KMS-11 (cell line): Measurements from ENCODE around the gene SSX3.
"Not testable (repeated sequence)": the region's sequence is repeated elsewhere in the genome, so short reads cannot be mapped to it uniquely, and the experiment has no call there.

ENCODE experiments used
- H2AFZ ChIP-seq: fragments of 200-600 bp; sonication (generic); 2 replicates; pipeline ENCODE4 v1.6.1; 2016; ENCODE audit warnings: antibody characterized with exemption, mixed run types, low read depth
- H3K27ac ChIP-seq: fragments of 200-600 bp; sonication (generic); 2 replicates; pipeline ENCODE4 v1.6.1; 2016; ENCODE audit warnings: mild to moderate bottlenecking, mixed run types
- H3K27me3 ChIP-seq: fragments of 200-600 bp; sonication (generic); 2 replicates; pipeline ENCODE4 v1.6.1; 2017; ENCODE audit warnings: mild to moderate bottlenecking, low read depth, mixed run types, moderate library complexity; ENCODE audit not compliant: insufficient read depth
- H3K36me3 ChIP-seq: fragments of 200-600 bp; sonication (generic); 2 replicates; pipeline ENCODE4 v1.6.1; 2017; ENCODE audit warnings: mild to moderate bottlenecking, mixed run types; ENCODE audit not compliant: insufficient read depth
- H3K4me1 ChIP-seq: fragments of 200-600 bp; sonication (generic); 2 replicates; pipeline ENCODE4 v1.6.1; 2016; ENCODE audit warnings: mild to moderate bottlenecking, low read depth, mixed run types; ENCODE audit not compliant: poor library complexity, severe bottlenecking
- H3K4me2 ChIP-seq: fragments of 200-600 bp; sonication (generic); 2 replicates; pipeline ENCODE4 v1.7.0; 2016; ENCODE audit warnings: mild to moderate bottlenecking, mixed run types
- H3K4me3 ChIP-seq: fragments of 200-600 bp; sonication (generic); IDR thresholded peaks from 2 replicates; pipeline ENCODE4 v1.6.1; 2017; ENCODE audit warnings: low read depth, low read length, mixed read lengths; ENCODE audit not compliant: insufficient read depth
- H3K79me2 ChIP-seq: fragments of 200-600 bp; sonication (generic); 2 replicates; pipeline ENCODE4 v1.6.1; 2016; ENCODE audit warnings: low read depth, mixed run types; ENCODE audit not compliant: insufficient read depth
- H3K9ac ChIP-seq: fragments of 200-600 bp; sonication (generic); 2 replicates; pipeline ENCODE4 v1.6.1; 2016; ENCODE audit warnings: mild to moderate bottlenecking, mixed run types
- H4K20me1 ChIP-seq: fragments of 200-600 bp; sonication (generic); 2 replicates; pipeline ENCODE4 v1.6.1; 2016; ENCODE audit warnings: mild to moderate bottlenecking, mixed run types; ENCODE audit not compliant: insufficient read depth
- CTCF ChIP-seq: fragments of 200-600 bp; sonication (generic); conservative IDR thresholded peaks from 2 replicates; pipeline ENCODE4 v1.6.1; 2017; ENCODE audit warnings: low read depth, mild to moderate bottlenecking, antibody characterized with exemption, low read length, moderate library complexity, mixed read lengths

Gene SSX3

DNA sequence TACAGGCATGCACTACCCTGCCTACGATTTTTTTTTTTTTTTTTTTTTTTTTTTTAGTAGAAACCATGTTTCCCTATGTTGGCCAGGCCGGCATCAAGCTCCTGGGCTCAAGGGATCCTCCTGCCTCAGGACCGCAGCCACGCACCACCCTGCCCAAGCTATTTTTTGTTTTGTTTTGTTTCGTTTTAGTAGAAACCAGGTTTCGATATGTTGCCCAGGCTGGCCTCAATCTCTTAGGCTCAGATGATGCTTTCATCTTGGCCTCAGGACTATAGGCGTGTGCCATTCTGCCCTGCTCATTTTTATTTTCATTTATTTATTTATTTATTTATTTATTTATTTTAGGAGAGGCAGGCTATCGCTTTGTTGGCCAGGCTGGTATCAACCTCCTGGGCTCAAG, 1.2 kb upstream of the SSX3 start:
- H3K27ac ChIP-seq = peak overlapping the region; percentile 43; the same call in 1 of the 2 replicates
- H3K36me3 ChIP-seq = no peaks in the 10 kb centered on the region
- H4K20me1 ChIP-seq = no peaks in the 10 kb centered on the region
- H3K9ac ChIP-seq = peak overlapping the region; percentile 22; the same call in 1 of the 2 replicates
- peaks cover 11% of the 10 kb centered on the region for H3K4me1 ChIP-seq
- no peak overlapping the region; the same call in 1 of the 2 replicates for H2AFZ ChIP-seq
- no peak overlapping the region; the same call in 1 of the 2 replicates for H3K4me2 ChIP-seq
- H3K27me3 ChIP-seq = no peaks in the 10 kb centered on the region
- TF ChIP-seq CTCF = no peak
- H3K79me2 ChIP-seq = no peaks in the 10 kb centered on the region
- H3K4me3 ChIP-seq = no peak overlapping the region

DNA sequence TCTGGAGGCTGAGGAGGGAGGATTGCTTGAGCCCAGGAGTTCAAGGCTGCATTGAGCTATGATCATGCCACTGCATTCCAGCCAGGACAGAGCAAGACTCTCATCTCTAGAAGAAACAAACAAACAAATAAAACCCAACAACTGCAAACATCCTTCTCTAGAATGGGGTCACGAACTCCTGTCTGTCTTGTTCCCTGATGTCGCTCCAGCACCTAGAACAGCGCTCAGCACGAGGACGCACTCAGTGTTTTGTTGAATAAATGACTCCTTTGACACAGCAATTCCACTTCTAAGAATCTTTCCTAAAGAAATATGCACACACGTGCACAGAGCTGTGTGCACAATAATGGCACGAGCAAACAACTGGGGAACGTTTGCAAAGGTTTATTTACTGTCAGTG, 10.4 kb downstream of the SSX3 start:
- H3K79me2 ChIP-seq, H3K4me1 ChIP-seq, H2AFZ ChIP-seq, H3K9ac ChIP-seq, H4K20me1 ChIP-seq, H3K4me3 ChIP-seq, H3K27me3 ChIP-seq, H3K36me3 ChIP-seq, H3K4me2 ChIP-seq, H3K27ac ChIP-seq: not testable (repeated sequence)

DNA sequence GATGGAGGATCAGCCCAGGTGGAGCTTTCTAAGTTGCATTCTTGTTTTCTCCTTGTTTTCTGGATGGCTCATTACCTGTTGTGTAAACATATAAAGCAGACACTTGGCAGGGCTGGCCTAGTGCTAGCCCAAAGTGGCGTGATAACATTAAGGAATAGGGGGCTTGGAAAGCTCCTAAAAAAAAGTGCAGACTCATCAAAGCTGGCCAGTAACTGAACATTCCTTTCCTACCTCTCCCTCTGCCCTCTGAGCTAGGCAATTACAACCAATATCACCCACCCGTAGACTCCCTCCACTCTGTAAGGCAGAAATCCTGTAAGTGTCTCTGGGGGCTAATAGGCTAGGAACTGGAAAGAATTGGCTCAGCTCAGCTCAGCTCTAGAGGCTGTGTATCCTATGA, 42.5 kb downstream of the SSX3 start:
- not testable (repeated sequence) for H3K79me2 ChIP-seq, H3K4me1 ChIP-seq, H3K27me3 ChIP-seq, H3K4me3 ChIP-seq, H3K27ac ChIP-seq, H4K20me1 ChIP-seq, H3K36me3 ChIP-seq, H3K4me2 ChIP-seq, H2AFZ ChIP-seq, H3K9ac ChIP-seq

DNA sequence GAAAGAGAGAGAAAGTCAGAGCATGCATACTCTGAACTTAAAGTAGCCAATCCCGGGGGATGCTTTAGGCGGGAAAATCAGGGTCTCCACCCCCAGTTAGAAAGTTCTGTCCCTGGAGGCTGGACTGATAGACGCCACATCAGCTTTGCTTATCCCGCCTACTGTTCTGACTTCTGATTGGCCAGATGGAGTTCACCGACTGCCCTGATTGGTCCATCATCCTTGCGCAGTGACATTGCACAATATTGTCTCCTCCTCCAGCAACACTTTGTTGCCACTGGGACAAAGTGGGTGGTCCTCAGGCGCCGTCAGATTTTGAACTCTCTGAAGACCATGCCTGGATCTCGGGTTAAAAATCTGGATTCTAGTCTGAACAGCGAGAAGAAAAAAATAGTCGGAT, 50.3 kb downstream of the SSX3 start:
- no peak overlapping the region for H3K4me2 ChIP-seq
- H3K9ac ChIP-seq = no peak overlapping the region
- no peaks in the 10 kb centered on the region for H3K4me1 ChIP-seq
- H3K4me3 ChIP-seq = no peak overlapping the region
- TF ChIP-seq CTCF = no peak
- H3K27ac ChIP-seq = no peak overlapping the region
- no peaks in the 10 kb centered on the region for H4K20me1 ChIP-seq
- H3K27me3 ChIP-seq = no peaks in the 10 kb centered on the region
- H2AFZ ChIP-seq = no peak overlapping the region
- H3K36me3 ChIP-seq = no peaks in the 10 kb centered on the region
- no peaks in the 10 kb centered on the region for H3K79me2 ChIP-seq
